NCI-H187 (cell line): ENCODE results near the gene ANKRA2.
"Not testable (repeated sequence)": the region's sequence is repeated elsewhere in the genome, so short reads cannot be mapped to it uniquely, and the experiment has no call there.

Experiments
- DNase-seq, 2 experiments: peaks; one replicate each; lab custom pipeline; 2025; lab: John Stamatoyannopoulos, UW

ANKRA2 gene

GRCh38 chr5:73550016-73550415, 15.4 kb downstream of the ANKRA2 start:
- DNase-seq: no peak

- DNase-seq: no peak
Measured at GRCh38 chr5:73545403-73545779, 20.0 kb downstream of the ANKRA2 start.

- DNase-seq: peak; percentile 56 to 69
Measured at GRCh38 chr5:73544429-73545402, 20.7 kb downstream of the ANKRA2 start.

GRCh38 chr5:73542020-73542419, 23.4 kb downstream of the ANKRA2 start:
- DNase-seq: no peak

- DNase-seq: no peak
Measured at GRCh38 chr5:73540192-73540591, 25.2 kb downstream of the ANKRA2 start.

GRCh38 chr5:73539730-73540129, 25.7 kb downstream of the ANKRA2 start:
- no peak for DNase-seq

- DNase-seq: no peak
Measured at GRCh38 chr5:73534971-73535370, 30.5 kb downstream of the ANKRA2 start.

DNA sequence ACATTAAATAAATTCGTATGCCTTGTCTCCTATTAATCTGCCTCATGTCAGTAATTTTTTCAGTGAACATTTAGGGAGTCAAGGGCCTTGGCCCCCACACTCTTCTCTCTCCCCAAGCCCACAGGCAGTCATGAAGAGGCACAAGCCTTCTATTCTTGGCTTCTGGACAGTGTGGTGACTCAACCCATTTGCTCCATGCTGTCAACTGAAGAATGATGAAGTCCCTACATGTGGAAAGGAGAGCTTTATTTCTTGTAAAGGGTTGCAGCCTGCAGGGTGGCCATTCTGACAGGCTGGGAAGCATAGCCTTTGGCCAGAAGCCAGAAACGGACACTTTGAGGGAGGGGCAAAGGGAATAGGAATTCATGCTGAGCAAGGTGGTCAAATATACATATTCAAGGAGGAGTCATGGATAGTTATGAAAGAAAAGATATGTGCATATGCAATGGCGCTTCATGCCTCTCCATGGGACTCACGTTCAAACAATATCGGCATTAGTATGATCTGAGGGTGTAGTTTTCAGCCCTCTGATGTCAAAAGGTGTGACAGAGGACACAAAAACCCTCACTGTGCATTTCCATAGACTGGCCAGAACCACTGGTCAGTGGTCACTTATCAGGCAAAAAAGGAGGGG, 31.3 kb downstream of the ANKRA2 start:
- no peak for DNase-seq

DNA sequence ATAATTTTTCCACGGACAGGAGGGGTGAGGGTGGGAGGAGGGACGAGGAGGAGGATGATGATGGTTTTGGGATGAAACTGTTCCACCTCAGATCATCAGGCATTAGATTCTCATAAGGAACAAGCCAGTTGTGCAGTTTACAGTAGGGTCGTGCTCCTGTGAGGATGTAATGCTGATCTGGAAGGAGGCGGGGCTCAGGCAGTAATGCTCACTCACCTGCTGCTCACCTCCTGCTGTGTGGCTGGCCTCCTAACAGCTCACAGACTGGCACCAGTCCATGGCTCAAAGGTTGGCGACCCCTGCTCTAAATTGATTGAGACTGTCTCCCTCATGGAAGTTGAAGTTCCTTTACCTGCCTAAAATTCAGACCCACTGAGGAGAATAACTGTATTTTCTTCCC, 33.2 kb downstream of the ANKRA2 start:
- DNase-seq: no peak

GRCh38 chr5:73531356-73531755, 34.1 kb downstream of the ANKRA2 start:
- DNase-seq: no peak

DNA sequence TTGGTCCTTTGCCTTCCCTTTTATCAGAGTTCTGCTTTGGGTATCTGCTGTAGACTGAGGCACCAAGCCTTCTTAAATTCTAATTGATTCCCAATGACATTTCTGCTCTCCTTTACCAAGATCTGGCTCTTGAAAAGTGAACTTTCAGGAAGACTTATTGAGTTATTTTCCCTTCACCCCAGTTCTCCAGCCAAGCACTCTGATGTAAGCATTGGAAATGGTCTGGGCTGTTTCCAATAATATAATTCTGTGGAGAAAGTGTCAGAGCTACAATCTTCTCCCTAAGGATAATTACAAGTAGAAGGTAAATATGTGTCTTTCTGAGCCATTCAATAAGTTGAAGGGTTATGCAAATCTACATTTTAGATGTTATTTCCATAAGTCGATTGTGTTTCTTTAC, 36.4 kb downstream of the ANKRA2 start:
- no peak for DNase-seq

- DNase-seq: no peak
Measured at GRCh38 chr5:73528248-73528647, 37.2 kb downstream of the ANKRA2 start.

DNA sequence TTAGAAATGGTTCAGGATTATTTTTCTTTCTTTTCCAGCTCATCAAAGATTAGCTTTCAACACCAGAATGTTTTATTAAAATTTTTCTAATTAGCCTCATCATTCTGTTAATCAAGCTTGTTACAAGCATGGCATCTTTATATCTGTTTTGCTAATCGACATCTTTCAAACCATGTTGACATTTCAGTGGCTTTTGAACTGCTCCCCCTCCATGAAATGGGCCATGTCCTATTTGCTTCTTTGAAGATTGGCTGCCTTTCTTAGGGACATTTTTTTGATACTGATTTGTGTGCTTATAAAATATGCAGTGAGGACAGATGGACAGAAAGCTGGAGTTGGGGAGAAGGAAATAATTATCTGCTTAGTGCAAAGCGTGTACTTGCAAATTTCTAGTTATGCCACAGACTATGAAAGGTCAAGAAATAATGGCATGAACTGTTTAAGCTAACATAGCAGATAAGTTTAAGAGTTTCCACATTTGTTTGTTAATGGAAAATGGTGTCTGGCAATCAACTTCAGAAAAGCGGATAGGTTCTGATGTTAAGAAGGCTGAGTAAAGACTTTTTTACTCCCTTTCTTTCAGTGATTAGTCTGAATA, 39.7 kb downstream of the ANKRA2 start:
- no peak for DNase-seq

- no peak for DNase-seq
Measured at GRCh38 chr5:73523861-73524260, 41.6 kb downstream of the ANKRA2 start.

DNA sequence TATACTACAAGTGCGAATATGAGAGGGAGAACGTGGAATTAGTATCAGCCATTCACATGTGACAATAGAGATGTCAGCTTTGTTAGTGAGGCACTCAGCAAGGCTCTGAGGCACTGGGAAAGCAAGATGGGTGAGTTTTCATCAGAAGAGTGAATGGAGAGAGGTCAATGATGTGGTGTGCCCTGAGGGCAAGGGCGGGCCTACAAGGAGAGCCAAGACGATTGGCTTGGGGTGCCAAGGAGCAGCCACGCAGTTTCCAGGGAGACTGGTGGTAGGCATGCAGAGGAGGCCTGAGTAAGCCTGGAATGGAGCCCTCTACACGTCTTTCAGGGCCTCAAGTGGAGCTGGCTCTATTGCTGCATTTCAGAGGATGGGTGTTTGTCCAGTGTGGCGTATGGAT, 42.5 kb downstream of the ANKRA2 start:
- no peak for DNase-seq

GRCh38 chr5:73519531-73520283, 45.7 kb downstream of the ANKRA2 start:
- peak; percentile 47 to 56 for DNase-seq

DNA sequence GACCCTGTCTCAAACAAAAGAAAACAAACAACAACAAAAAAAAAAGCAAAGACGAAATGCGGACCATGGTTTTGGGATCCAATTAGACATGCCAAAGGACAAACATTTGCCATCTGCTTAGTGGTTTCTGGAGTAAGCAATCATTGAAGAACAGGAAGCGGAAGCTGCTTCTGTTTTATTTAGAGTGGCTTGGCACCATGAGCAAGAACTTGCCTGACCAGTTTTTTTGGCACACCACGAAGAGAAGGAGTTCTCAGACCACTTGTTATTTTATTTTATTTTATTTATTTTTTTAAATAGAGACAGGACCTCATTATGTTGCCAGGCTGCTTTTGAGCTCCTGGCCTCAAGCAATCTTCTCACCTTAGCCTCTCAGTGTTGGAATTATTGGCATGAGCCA, 50.2 kb downstream of the ANKRA2 start:
- no peak for DNase-seq

GRCh38 chr5:73514418-73514817, 51.0 kb downstream of the ANKRA2 start:
- no peak for DNase-seq

GRCh38 chr5:73513996-73514395, 51.4 kb downstream of the ANKRA2 start:
- DNase-seq: no peak

- DNase-seq: not testable (repeated sequence)
Measured at GRCh38 chr5:73508521-73508920, 56.9 kb downstream of the ANKRA2 start.

DNA sequence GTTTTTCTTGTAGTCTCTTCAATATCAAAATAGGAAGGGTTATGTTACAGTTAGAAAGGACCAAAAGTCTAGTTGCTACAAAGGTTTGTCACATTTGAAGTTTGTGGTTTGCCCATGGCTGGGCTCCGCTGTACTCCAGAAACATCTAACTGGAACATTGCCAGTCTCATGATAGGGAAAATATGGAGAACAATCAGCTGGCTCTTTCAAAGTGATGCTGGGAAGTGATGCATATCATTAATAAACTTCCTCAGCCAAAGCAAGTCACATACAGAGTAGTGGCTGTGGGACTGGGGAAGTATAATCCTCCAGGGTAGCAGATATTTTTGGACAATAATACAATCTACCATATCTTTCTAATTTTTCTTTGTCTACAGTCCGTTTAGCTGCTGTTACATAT, 58.4 kb downstream of the ANKRA2 start:
- DNase-seq: no peak

DNA sequence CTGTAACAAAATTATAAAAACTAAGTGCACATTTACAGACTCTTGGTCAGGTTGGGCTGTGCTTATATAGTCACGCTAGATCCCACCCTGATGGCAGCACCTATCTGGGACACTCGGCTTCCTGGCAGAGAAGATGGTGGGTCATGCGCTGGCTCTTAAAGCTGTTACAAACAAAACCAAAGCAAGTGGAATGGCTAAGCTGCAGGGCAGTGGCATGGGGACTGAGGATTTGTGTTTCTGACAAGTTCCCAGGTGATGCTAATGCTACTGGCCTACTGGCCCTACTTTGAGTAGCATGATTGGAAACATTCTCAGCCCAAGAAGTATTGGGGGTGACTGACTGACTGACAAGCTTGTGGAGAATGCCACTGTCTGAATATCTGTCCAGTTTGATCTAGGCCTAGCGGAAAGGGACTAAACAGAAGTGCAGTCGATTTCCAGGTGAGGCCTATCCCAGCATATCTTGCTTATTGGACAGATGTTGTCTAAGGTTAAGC, 58.9 kb downstream of the ANKRA2 start:
- DNase-seq: no peak
